Gastroesophageal sphincter (tissue), 3 donors: ENCODE data around the gene RANBP10.

Experiments
- CTCF ChIP-seq, 4 experiments: fragments of 200-600 bp in 2 of 4; fragments of 450-650 bp in 2 of 4; sonication (generic) in 1 of 4; IDR thresholded peaks; one replicate each; pipeline ENCODE4 v1.5.1; 2017 to 2019; ENCODE audit warnings: antibody characterized with exemption in 4 of 4, mild to moderate bottlenecking in 2 of 4, moderate library complexity in 2 of 4
- POLR2A ChIP-seq, 2 donors: fragments of 450-650 bp; IDR thresholded peaks; one replicate each; pipeline ENCODE4 v1.6.1; 2017; ENCODE audit warnings: antibody characterized with exemption in 2 of 2, mild to moderate bottlenecking in 2 of 2, moderate library complexity in 1 of 2

GRCh38 chr16:67707790-67708189 is 98.6 kb downstream of the RANBP10 start:
- TF ChIP-seq CTCF (IDR thresholded peaks at IDR 0.05), result no peak
- no peak for TF ChIP-seq POLR2A (IDR thresholded peaks at IDR 0.05)
